GM23248 (cell line): ENCODE results near the gene TRIO.

Experiments
- EZH2 ChIP-seq: fragments of 200-600 bp; sonication (generic); IDR thresholded peaks from 2 replicates; pipeline ENCODE4 v1.6.1; 2018; ENCODE audit warnings: antibody characterized with exemption, mild to moderate bottlenecking; ENCODE audit not compliant: insufficient read depth, poor library complexity, severe bottlenecking
- EZH2phosphoT487 ChIP-seq: fragments of 200-600 bp; sonication (generic); IDR thresholded peaks from 2 replicates; pipeline ENCODE4 v1.6.1; 2018; ENCODE audit warnings: antibody characterized with exemption, moderate library complexity, mild to moderate bottlenecking, low read depth; ENCODE audit not compliant: insufficient read depth

DNA sequence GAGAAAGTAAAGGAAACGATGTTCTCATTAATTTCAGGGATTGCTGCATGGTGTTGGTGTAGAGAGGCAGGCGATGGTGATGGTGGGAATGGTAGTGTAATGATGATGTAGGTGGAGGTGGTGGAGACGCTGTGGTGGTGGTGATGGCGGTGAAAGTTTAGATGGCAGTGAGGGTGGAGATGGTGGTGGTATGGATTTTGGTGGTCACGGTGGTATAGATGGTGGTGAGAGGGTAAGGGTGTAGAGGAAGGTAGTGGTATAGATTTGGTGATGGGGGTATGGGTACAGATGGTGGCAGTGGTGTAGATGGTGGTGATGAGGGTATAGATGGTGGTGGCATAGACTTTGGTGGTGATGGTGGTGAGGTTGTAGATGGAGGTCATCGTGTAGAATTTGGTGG lies 259.3 kb downstream of the TRIO start:
- TF ChIP-seq EZH2 (no peak), EZH2phosphoT487 (no peak)
